ENCODE measurements around the gene GPA33. TPM values are rescaled to one million over a fixed set of nuclear protein-coding genes. Genes with fewer than 3 reads are reported as not detected.

Gene GPA33
- polyA plus RNA-seq, 1 donor (not counting 4 experiments of a cell fraction or from before 2014, with no cell fraction given), result not detected

GRCh38 chr1:167093846-167094516, 3.8 kb upstream of the GPA33 start, which contains the start of gene STYXL2:
Gene STYXL2, plus strand, starts transcription at chr1:167094075. Its CDS starts 775 bp downstream, at chr1:167094850.
- Histone ChIP-seq H3K9ac (ENCODE audit: control insufficient read depth, extremely low read depth, insufficient read depth, low read length) (no peak within 1 kb of the TSS), H2AFZ (ENCODE audit: control insufficient read depth, low read length) (no peak within 1 kb of the TSS), H3K4me2 (ENCODE audit: control insufficient read depth, extremely low read depth, insufficient read depth, low read depth, low read length) (no peak within 1 kb of the TSS), H3K36me3 (ENCODE audit: control insufficient read depth in 2 of 2, extremely low read depth in 1 of 2, insufficient read depth in 2 of 2, low read length in 2 of 2) (no peaks in the 10 kb centered on the region), H3K9me1 (ENCODE audit: control insufficient read depth, extremely low read depth, insufficient read depth, low read length) (no peaks in the 10 kb centered on the region), H4K20me1 (ENCODE audit: control insufficient read depth, extremely low read depth, insufficient read depth, low read length) (no peaks in the 10 kb centered on the region), H3K4me3 (ENCODE audit: control insufficient read depth in 2 of 3, extremely low read depth in 1 of 3, insufficient read depth in 2 of 3, low read depth in 1 of 3, low read length in 3 of 3) (no peak within 1 kb of the TSS), H3K4me1 (ENCODE audit: control insufficient read depth, extremely low read depth, insufficient read depth, low read length) (peaks cover 18% of the 10 kb centered on the region), H3K27ac (ENCODE audit: control insufficient read depth, insufficient read depth, low read length) (no peak within 1 kb of the TSS), H3K27me3 (ENCODE audit: control insufficient read depth, extremely low read depth, insufficient read depth, low read length) (no peaks in the 10 kb centered on the region), H3K79me2 (ENCODE audit: control insufficient read depth, insufficient read depth, low read length) (no peaks in the 10 kb centered on the region), H3K9me3 (ENCODE audit: control insufficient read depth, low read depth, low read length) (no peaks in the 10 kb centered on the region)
- FAIRE-seq (no peak), DNase-seq (ENCODE audit: low read depth, low spot score) (no peak)
- dilution Hi-C loops (cut with MboI; ENCODE audit: extremely low pct_ligation_motif_present, low sequenced_read_pairs), result no loop called here
- TF ChIP-seq CTCF (optimal IDR thresholded peaks at IDR 0.05 in 1 of 3, IDR thresholded peaks at IDR 0.05 in 1 of 3, conservative IDR thresholded peaks at IDR 0.05 in 1 of 3; ENCODE audit: extremely low read depth in 1 of 3, insufficient read depth in 2 of 3, low read length in 3 of 3), result no peak
- no peak for TF ChIP-seq EZH2 (IDR thresholded peaks at IDR 0.05; ENCODE audit: low read length)

GRCh38 chr1:167092653-167093052, 2.5 kb upstream of the GPA33 start:
- H3K9ac ChIP-seq (ENCODE audit: control insufficient read depth, extremely low read depth, insufficient read depth, low read length), result no peak overlapping the region
- no peaks in the 10 kb centered on the region for H3K9me3 ChIP-seq (ENCODE audit: control insufficient read depth, low read depth, low read length)
- DNase-seq (ENCODE audit: low read depth, low spot score), result no peak
- no peaks in the 10 kb centered on the region for H3K9me1 ChIP-seq (ENCODE audit: control insufficient read depth, extremely low read depth, insufficient read depth, low read length)
- H3K79me2 ChIP-seq (ENCODE audit: control insufficient read depth, insufficient read depth, low read length), result no peaks in the 10 kb centered on the region
- FAIRE-seq, result no peak
- no peak overlapping the region for H3K4me2 ChIP-seq (ENCODE audit: control insufficient read depth, extremely low read depth, insufficient read depth, low read depth, low read length)
- H3K4me1 ChIP-seq (ENCODE audit: control insufficient read depth, extremely low read depth, insufficient read depth, low read length), result peaks cover 14% of the 10 kb centered on the region
- no peaks in the 10 kb centered on the region for H3K27me3 ChIP-seq (ENCODE audit: control insufficient read depth, extremely low read depth, insufficient read depth, low read length)
- H3K36me3 ChIP-seq (ENCODE audit: control insufficient read depth in 2 of 2, extremely low read depth in 1 of 2, insufficient read depth in 2 of 2, low read length in 2 of 2), result no peaks in the 10 kb centered on the region
- no peak overlapping the region for H3K4me3 ChIP-seq (ENCODE audit: control insufficient read depth in 2 of 3, extremely low read depth in 1 of 3, insufficient read depth in 2 of 3, low read depth in 1 of 3, low read length in 3 of 3)
- no peak overlapping the region for H2AFZ ChIP-seq (ENCODE audit: control insufficient read depth, low read length)
- H3K27ac ChIP-seq (ENCODE audit: control insufficient read depth, insufficient read depth, low read length), result no peak overlapping the region
- no peaks in the 10 kb centered on the region for H4K20me1 ChIP-seq (ENCODE audit: control insufficient read depth, extremely low read depth, insufficient read depth, low read length)
- TF ChIP-seq EZH2 (IDR thresholded peaks at IDR 0.05; ENCODE audit: low read length) (no peak), CTCF (optimal IDR thresholded peaks at IDR 0.05 in 1 of 3, IDR thresholded peaks at IDR 0.05 in 1 of 3, conservative IDR thresholded peaks at IDR 0.05 in 1 of 3; ENCODE audit: extremely low read depth in 1 of 3, insufficient read depth in 2 of 3, low read length in 3 of 3) (no peak)
- dilution Hi-C loops (cut with MboI; ENCODE audit: extremely low pct_ligation_motif_present, low sequenced_read_pairs), result no loop called here

All from keratinocyte (primary cell).